Activated T-cell treated with anti-CD3 and anti-CD28 coated beads for 4 hours (primary cell): Measurements from ENCODE around the gene PTCHD1.

ENCODE experiments used
- DNase-seq: peaks from one replicate; pipeline ENCODE4 v3.0.0-alpha.2; 2020

The PTCHD1 gene

DNA sequence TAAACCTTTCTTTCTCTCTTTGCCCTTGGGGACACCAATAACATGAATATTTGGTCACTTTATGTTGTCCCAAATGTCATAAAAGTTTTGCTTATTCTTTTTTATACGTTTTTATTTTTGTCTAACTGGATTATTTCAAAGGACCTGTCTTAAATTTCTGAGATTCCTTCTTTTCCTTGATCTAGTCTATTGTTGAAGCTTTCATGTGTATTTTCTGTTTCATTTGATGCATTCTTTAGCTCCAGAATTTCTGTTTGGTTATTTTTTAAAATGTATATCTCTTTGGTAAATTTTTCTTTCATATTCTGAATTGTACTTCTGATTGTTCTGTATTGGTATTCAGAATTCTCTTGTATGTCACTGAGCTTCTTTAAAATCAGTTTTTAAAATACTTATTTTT lies 88.3 kb downstream of the PTCHD1 start:
- no peak for DNase-seq

DNA sequence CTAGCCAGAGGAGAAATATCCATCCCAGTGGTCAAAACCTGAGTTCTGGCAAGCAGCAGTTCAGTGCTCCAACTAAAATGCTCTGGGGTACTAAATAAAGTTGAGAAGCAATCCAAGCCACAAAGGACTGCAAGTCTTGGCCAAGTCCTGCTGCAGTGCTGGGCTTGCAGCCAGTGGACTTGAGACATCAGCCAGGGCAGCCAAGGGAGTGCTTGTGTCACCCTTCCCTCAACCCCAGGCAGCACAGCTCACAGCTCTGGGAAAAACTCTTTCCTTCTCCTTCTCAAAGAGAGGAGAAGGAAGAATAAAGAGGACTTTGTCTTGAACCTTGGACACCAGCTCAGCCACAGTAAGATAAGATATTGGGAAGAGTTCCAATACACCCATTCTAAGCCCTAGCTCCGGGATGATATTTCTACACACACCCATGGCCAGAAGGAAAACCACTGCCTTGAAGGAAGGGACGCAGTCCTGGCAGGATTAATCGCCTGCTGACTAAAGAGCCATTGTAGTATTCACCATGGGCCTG lies 99.8 kb downstream of the PTCHD1 start:
- DNase-seq, result no peak

DNA sequence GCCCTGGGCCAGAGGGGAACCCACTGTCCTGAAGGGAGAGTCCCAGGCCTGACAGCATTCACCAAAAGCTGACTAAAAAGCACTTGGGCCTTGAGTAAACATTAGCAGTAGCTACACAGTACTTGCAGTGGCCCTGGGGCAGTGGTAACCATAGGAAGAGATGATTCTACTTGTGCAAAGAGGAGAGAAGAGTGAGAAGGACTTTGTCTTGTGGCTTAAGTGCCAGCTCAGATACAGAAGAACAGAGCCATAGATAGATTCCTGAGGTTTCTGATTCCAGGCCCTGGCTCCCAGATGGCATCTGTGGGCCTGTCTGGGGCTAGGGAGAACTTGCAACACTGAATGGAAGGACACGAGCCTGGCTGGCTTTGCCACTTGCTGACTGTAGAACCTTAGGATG lies 100.5 kb downstream of the PTCHD1 start:
- no peak for DNase-seq

DNA sequence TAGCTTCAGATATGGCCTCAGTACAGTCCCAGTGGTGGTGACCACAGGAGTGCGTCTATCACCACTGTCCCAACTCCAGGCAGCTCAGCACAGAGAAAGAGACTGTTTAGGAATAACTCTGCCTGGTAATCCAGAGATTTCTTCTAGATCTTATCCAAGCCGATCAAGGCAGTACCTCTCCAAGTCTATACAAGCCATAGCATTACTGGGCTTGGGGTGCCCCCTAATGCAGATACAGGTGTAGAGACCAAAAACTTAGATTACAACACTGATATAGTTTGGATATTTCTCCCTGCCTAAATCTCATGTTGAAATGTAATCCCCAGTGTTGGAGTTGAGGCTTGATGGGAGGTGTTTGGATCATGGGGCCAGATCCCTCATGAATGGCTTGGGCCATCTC lies 100.9 kb downstream of the PTCHD1 start:
- DNase-seq, result no peak

DNA sequence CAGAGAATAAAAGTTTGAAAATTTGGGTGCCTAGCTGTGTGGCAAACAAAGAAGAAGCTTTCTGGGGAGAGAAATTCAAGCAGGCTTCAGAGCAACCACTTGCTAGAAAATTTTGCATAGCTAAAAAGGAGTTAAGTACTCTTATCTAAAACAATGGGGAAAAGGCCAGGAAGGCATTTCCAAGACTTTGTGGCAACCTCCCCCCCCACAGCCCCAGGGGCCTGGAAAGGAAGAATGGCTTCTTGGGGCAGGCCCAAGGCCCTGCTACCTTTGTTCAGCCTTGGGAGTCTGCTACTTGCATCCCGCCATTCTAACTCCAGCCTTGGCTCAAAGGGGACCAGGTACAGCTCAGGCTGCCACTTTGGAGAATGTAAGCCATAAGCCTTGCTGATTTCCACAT lies 102.2 kb downstream of the PTCHD1 start:
- DNase-seq, result no peak

DNA sequence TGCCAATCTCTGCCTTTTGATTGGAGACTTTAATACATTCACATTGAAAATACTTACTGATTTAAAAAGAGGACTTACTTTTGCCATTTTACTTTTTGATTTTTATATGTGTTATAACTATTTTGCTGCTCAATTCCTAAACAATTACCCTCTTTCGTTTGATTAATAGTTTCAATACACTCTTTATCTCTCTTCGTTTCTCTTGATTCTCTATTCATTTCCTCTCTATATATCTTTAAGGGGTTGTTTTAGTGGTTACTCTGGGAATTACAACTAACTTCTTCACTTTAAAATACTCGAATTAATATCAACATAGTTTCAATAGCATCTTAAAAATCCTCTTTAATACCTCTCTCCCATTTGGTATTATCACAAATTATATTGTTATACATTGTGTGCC lies 116.6 kb downstream of the PTCHD1 start:
- no peak for DNase-seq
